HG03066 (cell line): ENCODE data around the gene NLGN1.

Source experiments
- ATAC-seq: cut with Tn5 transposase; IDR thresholded peaks from one replicate; pipeline ENCODE4 v1.9.1; 2021; ENCODE audit warnings: low read depth; ENCODE audit not compliant: unreplicated experiment

The NLGN1 gene

GRCh38 chr3:174046311-174046710, 648.8 kb downstream of the NLGN1 start:
- no peak for ATAC-seq

GRCh38 chr3:174049472-174049871, 651.9 kb downstream of the NLGN1 start:
- no peak for ATAC-seq

- ATAC-seq, result no peak
Observed at GRCh38 chr3:174051191-174051590, 653.6 kb downstream of the NLGN1 start.

- ATAC-seq, result no peak
Observed at GRCh38 chr3:174058804-174059203, 661.3 kb downstream of the NLGN1 start.

- ATAC-seq, result no peak
Observed at GRCh38 chr3:174060431-174060830, 662.9 kb downstream of the NLGN1 start.

GRCh38 chr3:174061162-174061561, 663.6 kb downstream of the NLGN1 start:
- no peak for ATAC-seq

GRCh38 chr3:174061731-174062130, 664.2 kb downstream of the NLGN1 start:
- no peak for ATAC-seq

GRCh38 chr3:174062923-174063322, 665.4 kb downstream of the NLGN1 start:
- ATAC-seq, result no peak

- ATAC-seq, result no peak
Observed at GRCh38 chr3:174068035-174068434, 670.5 kb downstream of the NLGN1 start.

GRCh38 chr3:174072675-174073074, 675.1 kb downstream of the NLGN1 start:
- no peak for ATAC-seq

- ATAC-seq, result no peak
Observed at GRCh38 chr3:174083706-174084105, 686.2 kb downstream of the NLGN1 start.

- no peak for ATAC-seq
Observed at GRCh38 chr3:174089592-174089991, 692.0 kb downstream of the NLGN1 start.

GRCh38 chr3:174094669-174095068, 697.1 kb downstream of the NLGN1 start:
- no peak for ATAC-seq

GRCh38 chr3:174097686-174098085, 700.1 kb downstream of the NLGN1 start:
- no peak for ATAC-seq

- ATAC-seq, result no peak
Observed at GRCh38 chr3:174098746-174099145, 701.2 kb downstream of the NLGN1 start.

- ATAC-seq, result no peak
Observed at GRCh38 chr3:174099724-174100123, 702.2 kb downstream of the NLGN1 start.

- no peak for ATAC-seq
Observed at GRCh38 chr3:174100744-174101143, 703.2 kb downstream of the NLGN1 start.

GRCh38 chr3:174101244-174101643, 703.7 kb downstream of the NLGN1 start:
- ATAC-seq, result no peak

- no peak for ATAC-seq
Observed at GRCh38 chr3:174102274-174102673, 704.7 kb downstream of the NLGN1 start.

- ATAC-seq, result no peak
Observed at GRCh38 chr3:174102866-174103265, 705.3 kb downstream of the NLGN1 start.

- no peak for ATAC-seq
Observed at GRCh38 chr3:174110761-174111160, 713.2 kb downstream of the NLGN1 start.

GRCh38 chr3:174111776-174112175, 714.2 kb downstream of the NLGN1 start:
- no peak for ATAC-seq

GRCh38 chr3:174116421-174116820, 718.9 kb downstream of the NLGN1 start:
- no peak for ATAC-seq
